HEK293 (cell line): ENCODE data around the gene C16orf86.

Source experiments
- CTCF ChIP-seq: fragments of 450-650 bp; formaldehyde crosslinking; IDR thresholded peaks from 2 replicates; pipeline ENCODE4 v1.5.1; 2016; ENCODE audit warnings: missing biosample characterization, missing genetic modification characterization
- EGR2 ChIP-seq: fragments of 450-650 bp; formaldehyde crosslinking; IDR thresholded peaks from 2 replicates; pipeline ENCODE4 v1.5.1; 2016; ENCODE audit warnings: low read depth, missing biosample characterization, missing genetic modification characterization
- KLF1 ChIP-seq: fragments of 450-650 bp; formaldehyde crosslinking; IDR thresholded peaks from 2 replicates; pipeline ENCODE4 v1.5.1; 2016; ENCODE audit warnings: missing biosample characterization, missing genetic modification characterization
- PATZ1 ChIP-seq: fragments of 450-650 bp; formaldehyde crosslinking; IDR thresholded peaks from 2 replicates; pipeline ENCODE4 v1.5.1; 2016; ENCODE audit warnings: missing biosample characterization, missing genetic modification characterization
- PRDM4 ChIP-seq: fragments of 450-650 bp; formaldehyde crosslinking; IDR thresholded peaks from 2 replicates; pipeline ENCODE4 v1.5.1; 2017; ENCODE audit warnings: missing biosample characterization, missing genetic modification characterization
- REPIN1 ChIP-seq: fragments of 450-650 bp; formaldehyde crosslinking; IDR thresholded peaks from 2 replicates; pipeline ENCODE4 v1.5.1; 2017; ENCODE audit warnings: missing biosample characterization, missing genetic modification characterization, low read depth
- REST ChIP-seq: fragments of 450-650 bp; formaldehyde crosslinking; IDR thresholded peaks from 2 replicates; pipeline ENCODE4 v1.5.1; 2016; ENCODE audit warnings: missing biosample characterization, missing genetic modification characterization
- ZBTB11 ChIP-seq: fragments of 450-650 bp; formaldehyde crosslinking; conservative IDR thresholded peaks from 2 replicates; pipeline ENCODE4 v1.5.1; 2016; ENCODE audit warnings: low read depth, missing biosample characterization, missing genetic modification characterization
- ZFHX2 ChIP-seq: fragments of 450-650 bp; formaldehyde crosslinking; conservative IDR thresholded peaks from 2 replicates; pipeline ENCODE4 v1.5.1; 2016; ENCODE audit warnings: missing biosample characterization, missing genetic modification characterization
- ZIC2 ChIP-seq: fragments of 450-650 bp; formaldehyde crosslinking; IDR thresholded peaks from 2 replicates; pipeline ENCODE4 v1.5.1; 2016; ENCODE audit warnings: missing biosample characterization, missing genetic modification characterization
- ZNF184 ChIP-seq: fragments of 450-650 bp; IDR thresholded peaks from 2 replicates; pipeline ENCODE4 v1.5.1; 2018; ENCODE audit warnings: missing biosample characterization, mild to moderate bottlenecking, missing genetic modification characterization
- ZNF223 ChIP-seq: fragments of 450-650 bp; formaldehyde crosslinking; IDR thresholded peaks from 2 replicates; pipeline ENCODE4 v1.5.1; 2016; ENCODE audit warnings: missing biosample characterization, missing genetic modification characterization
- ZNF335 ChIP-seq: fragments of 450-650 bp; formaldehyde crosslinking; conservative IDR thresholded peaks from 2 replicates; pipeline ENCODE4 v1.5.1; 2016; ENCODE audit warnings: missing biosample characterization, missing genetic modification characterization
- ZNF341 ChIP-seq: fragments of 450-650 bp; formaldehyde crosslinking; IDR thresholded peaks from 2 replicates; pipeline ENCODE4; 2016; ENCODE audit warnings: low read depth, missing biosample characterization, missing genetic modification characterization
- ZNF350 ChIP-seq: fragments of 450-650 bp; formaldehyde crosslinking; IDR thresholded peaks from 2 replicates; pipeline ENCODE4 v1.5.0; 2017; ENCODE audit warnings: missing biosample characterization, mild to moderate bottlenecking, missing genetic modification characterization
- ZNF548 ChIP-seq: fragments of 450-650 bp; formaldehyde crosslinking; IDR thresholded peaks from 2 replicates; pipeline ENCODE4 v1.5.1; 2016; ENCODE audit warnings: missing biosample characterization, missing genetic modification characterization
- ZNF561 ChIP-seq: fragments of 450-650 bp; IDR thresholded peaks from 2 replicates; pipeline ENCODE4 v1.5.1; 2018; ENCODE audit warnings: missing biosample characterization, missing genetic modification characterization, borderline replicate concordance
- ZNF776 ChIP-seq: fragments of 450-650 bp; formaldehyde crosslinking; IDR thresholded peaks from 2 replicates; pipeline ENCODE4 v1.5.0; 2017; ENCODE audit warnings: missing biosample characterization, missing genetic modification characterization, borderline replicate concordance
- ZNF791 ChIP-seq: fragments of 450-650 bp; formaldehyde crosslinking; IDR thresholded peaks from 2 replicates; pipeline ENCODE4 v1.5.1; 2016; ENCODE audit warnings: missing biosample characterization, missing genetic modification characterization
- ZSCAN4 ChIP-seq: fragments of 450-650 bp; formaldehyde crosslinking; IDR thresholded peaks from 2 replicates; pipeline ENCODE4 v1.5.1; 2017; ENCODE audit warnings: missing biosample characterization, missing genetic modification characterization

Gene C16orf86

GRCh38 chr16:67653128-67653788, 13.4 kb upstream of the C16orf86 start (continued):
- TF ChIP-seq ZNF776 (0 out of 2 replicates have a peak, but pooled peaks have one; percentile 13), REST (tag by site-specific recombination) (no peak), REPIN1 (no peak), ZNF350 (tag by site-specific recombination) (no peak), ZFHX2 (tag by site-specific recombination) (peak; percentile 92), PRDM4 (0 out of 2 replicates have a peak, but pooled peaks have one; percentile 27), EGR2 (tag by site-specific recombination) (peak; percentile 65), PATZ1 (tag by site-specific recombination) (0 out of 2 replicates have a peak, but pooled peaks have one; percentile 25), ZSCAN4 (tag by site-specific recombination) (no peak), ZNF341 (tag by site-specific recombination) (no peak), ZNF335 (tag by site-specific recombination) (peak; percentile 56), ZNF548 (tag by site-specific recombination) (no peak), CTCF (peak; percentile 80), ZNF561 (tag by site-specific recombination) (0 out of 2 replicates have a peak, but pooled peaks have one; percentile 33), ZNF184 (tag by site-specific recombination) (no peak), ZNF791 (no peak), ZNF223 (tag by site-specific recombination) (no peak), KLF1 (tag by site-specific recombination) (peak; percentile 39; the same call in 1 of the 2 replicates), ZIC2 (tag by site-specific recombination) (peak; percentile 57), ZBTB11 (0 out of 2 replicates have a peak, but pooled peaks have one; percentile 10)
